Measurements from ENCODE around the gene DGCR6L.
"Not testable (repeated sequence)": the region's sequence is repeated elsewhere in the genome, so short reads cannot be mapped to it uniquely, and the experiment has no call there.

The DGCR6L gene

DNA sequence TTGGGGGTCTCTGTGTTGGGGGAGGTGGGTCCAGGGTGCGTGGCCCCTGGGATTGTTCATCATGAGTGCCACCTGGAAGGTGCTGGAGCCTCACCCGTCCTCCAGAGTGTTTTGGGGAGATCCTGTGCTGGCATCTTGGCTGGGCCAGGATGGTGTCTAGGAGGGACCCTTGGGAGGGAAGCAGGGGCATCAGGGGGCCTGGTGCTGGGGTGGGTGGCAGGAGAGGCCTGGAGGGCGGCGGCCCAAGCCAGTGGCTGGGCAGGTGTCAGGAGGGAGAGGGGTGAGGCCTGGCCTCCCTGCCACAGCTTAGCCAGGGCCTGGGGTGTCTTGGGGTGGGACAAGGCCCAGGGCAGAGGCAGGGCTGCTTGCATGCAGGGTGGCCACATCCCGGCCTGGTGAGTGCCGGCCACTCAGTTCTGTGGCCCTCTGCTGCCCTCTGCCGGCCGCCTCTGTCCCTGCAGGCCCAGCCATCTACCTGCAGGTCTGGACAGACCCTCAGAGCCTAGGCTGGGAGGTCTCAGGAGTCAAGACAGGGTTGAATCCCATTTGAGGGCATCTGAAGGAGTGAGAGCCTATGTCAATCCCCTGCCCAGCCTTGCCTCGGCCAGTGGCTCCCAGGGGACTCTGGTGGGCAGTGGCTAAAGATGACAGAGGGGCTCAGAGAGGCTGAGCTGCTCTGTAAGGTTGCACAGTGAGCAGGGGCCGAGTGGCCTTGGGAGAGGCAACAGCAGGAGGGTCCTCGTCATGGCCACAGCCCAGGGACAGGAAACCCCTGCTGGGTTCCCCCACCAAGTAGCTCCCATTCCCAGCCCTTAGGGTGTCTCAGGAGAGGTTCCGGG, 34.2 kb downstream of the DGCR6L start:
- peak in 1 of 2 experiments; percentile 37 for DNase-seq (ENCODE audit: low read depth in 1 of 2, low spot score in 1 of 2)
- H3K27ac ChIP-seq (replicated peaks); H3K4me3 ChIP-seq (replicated peaks; ENCODE audit: insufficient read depth, low read length); H3K27me3 ChIP-seq (ENCODE audit: insufficient read depth, poor library complexity, severe bottlenecking): not testable (repeated sequence)
- TF ChIP-seq, protein P1, sequence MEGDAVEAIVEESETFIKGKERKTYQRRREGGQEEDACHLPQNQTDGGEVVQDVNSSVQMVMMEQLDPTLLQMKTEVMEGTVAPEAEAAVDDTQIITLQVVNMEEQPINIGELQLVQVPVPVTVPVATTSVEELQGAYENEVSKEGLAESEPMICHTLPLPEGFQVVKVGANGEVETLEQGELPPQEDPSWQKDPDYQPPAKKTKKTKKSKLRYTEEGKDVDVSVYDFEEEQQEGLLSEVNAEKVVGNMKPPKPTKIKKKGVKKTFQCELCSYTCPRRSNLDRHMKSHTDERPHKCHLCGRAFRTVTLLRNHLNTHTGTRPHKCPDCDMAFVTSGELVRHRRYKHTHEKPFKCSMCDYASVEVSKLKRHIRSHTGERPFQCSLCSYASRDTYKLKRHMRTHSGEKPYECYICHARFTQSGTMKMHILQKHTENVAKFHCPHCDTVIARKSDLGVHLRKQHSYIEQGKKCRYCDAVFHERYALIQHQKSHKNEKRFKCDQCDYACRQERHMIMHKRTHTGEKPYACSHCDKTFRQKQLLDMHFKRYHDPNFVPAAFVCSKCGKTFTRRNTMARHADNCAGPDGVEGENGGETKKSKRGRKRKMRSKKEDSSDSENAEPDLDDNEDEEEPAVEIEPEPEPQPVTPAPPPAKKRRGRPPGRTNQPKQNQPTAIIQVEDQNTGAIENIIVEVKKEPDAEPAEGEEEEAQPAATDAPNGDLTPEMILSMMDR (IDR thresholded peaks at IDR 0.05; ENCODE audit: insufficient read depth, low read length) = peak; percentile 39

DNA sequence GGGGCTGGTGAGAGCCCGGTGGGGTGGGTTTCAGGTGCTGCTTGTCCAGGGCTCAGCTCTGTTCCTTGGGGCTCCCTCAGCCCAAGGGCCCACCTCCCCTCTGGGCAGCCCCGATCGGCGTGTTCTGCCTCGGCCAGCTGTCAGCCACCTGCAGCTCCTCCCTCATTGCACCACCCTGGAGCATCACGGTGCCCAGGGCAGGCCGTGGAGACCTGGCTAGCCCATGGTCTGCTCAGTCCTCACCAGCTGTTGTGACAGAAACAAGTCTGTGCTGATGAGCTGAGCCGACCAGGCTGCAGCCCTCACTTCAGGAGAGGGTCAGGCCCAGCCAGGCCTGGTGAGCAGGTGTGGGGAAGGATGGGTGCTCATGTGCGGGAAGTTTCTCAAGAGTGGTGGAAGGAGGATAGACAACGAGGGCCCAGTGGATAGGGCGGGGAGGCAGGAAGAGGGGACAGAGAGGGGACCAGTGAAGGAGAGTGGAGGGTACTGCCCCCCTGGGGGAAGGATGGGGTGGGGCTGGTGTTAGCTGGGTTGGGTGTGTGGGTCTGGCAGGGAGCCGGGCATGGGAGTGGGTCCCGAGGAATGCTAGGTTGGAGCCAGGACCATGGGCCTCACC, 35.3 kb downstream of the DGCR6L start:
- Histone ChIP-seq H3K27me3 (ENCODE audit: insufficient read depth, poor library complexity, severe bottlenecking) (no peaks in the 10 kb centered on the region), H3K4me3 (replicated peaks; ENCODE audit: insufficient read depth, low read length) (no peak overlapping the region), H3K27ac (replicated peaks) (no peak overlapping the region)
- TF ChIP-seq, protein P2, sequence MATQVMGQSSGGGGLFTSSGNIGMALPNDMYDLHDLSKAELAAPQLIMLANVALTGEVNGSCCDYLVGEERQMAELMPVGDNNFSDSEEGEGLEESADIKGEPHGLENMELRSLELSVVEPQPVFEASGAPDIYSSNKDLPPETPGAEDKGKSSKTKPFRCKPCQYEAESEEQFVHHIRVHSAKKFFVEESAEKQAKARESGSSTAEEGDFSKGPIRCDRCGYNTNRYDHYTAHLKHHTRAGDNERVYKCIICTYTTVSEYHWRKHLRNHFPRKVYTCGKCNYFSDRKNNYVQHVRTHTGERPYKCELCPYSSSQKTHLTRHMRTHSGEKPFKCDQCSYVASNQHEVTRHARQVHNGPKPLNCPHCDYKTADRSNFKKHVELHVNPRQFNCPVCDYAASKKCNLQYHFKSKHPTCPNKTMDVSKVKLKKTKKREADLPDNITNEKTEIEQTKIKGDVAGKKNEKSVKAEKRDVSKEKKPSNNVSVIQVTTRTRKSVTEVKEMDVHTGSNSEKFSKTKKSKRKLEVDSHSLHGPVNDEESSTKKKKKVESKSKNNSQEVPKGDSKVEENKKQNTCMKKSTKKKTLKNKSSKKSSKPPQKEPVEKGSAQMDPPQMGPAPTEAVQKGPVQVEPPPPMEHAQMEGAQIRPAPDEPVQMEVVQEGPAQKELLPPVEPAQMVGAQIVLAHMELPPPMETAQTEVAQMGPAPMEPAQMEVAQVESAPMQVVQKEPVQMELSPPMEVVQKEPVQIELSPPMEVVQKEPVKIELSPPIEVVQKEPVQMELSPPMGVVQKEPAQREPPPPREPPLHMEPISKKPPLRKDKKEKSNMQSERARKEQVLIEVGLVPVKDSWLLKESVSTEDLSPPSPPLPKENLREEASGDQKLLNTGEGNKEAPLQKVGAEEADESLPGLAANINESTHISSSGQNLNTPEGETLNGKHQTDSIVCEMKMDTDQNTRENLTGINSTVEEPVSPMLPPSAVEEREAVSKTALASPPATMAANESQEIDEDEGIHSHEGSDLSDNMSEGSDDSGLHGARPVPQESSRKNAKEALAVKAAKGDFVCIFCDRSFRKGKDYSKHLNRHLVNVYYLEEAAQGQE (IDR thresholded peaks at IDR 0.05; ENCODE audit: insufficient replicate concordance, low read depth) = no peak
- TF ChIP-seq SPI1 (IDR thresholded peaks at IDR 0.05; ENCODE audit: borderline replicate concordance, low read depth) = no peak
- TF ChIP-seq POLR2AphosphoS5 (IDR thresholded peaks at IDR 0.05; ENCODE audit: low read depth) = no peak
- TF ChIP-seq, protein P1 (IDR thresholded peaks at IDR 0.05; ENCODE audit: insufficient read depth, low read length) = no peak
- no peak for TF ChIP-seq GABPA (IDR thresholded peaks at IDR 0.05; ENCODE audit: low read depth)
- no peak for DNase-seq (ENCODE audit: low read depth in 1 of 2, low spot score in 1 of 2)

DNA sequence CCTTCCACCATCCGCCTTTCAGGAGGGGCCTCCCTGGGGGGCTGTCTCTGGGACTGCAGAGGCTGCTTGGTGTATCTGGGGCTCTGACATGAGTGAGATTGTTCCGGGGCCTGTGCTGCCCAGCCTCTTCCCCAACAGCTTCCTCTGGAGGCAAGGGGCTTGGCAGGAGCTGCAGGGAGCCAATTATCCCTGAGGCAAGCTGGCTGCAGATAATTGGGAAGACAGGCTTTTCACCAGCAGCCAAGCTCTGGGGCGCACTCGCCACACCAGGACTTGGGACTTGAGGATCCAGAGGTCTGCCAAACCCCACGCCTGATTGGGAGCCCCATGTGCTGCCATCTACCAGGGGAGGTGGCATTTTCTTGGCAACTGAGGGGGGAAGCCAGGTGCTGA, 36.2 kb downstream of the DGCR6L start:
- Histone ChIP-seq H3K4me3 (replicated peaks; ENCODE audit: insufficient read depth, low read length) (no peak overlapping the region), H3K27ac (replicated peaks) (no peak overlapping the region), H3K27me3 (ENCODE audit: insufficient read depth, poor library complexity, severe bottlenecking) (no peaks in the 10 kb centered on the region)
- DNase-seq (ENCODE audit: low read depth in 1 of 2, low spot score in 1 of 2) = no peak
- TF ChIP-seq, protein P1 (IDR thresholded peaks at IDR 0.05; ENCODE audit: insufficient read depth, low read length) = no peak
- TF ChIP-seq, protein P2 (IDR thresholded peaks at IDR 0.05; ENCODE audit: insufficient replicate concordance, low read depth) = no peak
- TF ChIP-seq GABPA (IDR thresholded peaks at IDR 0.05; ENCODE audit: low read depth) (no peak), SPI1 (IDR thresholded peaks at IDR 0.05; ENCODE audit: borderline replicate concordance, low read depth) (no peak), POLR2AphosphoS5 (IDR thresholded peaks at IDR 0.05; ENCODE audit: low read depth) (no peak)

All from HL-60 (cell line).